ENCODE measurements around the gene MYO15B.
"Not testable (repeated sequence)": the region's sequence is repeated elsewhere in the genome, so short reads cannot be mapped to it uniquely, and the experiment has no call there.

MYO15B gene

GRCh38 chr17:75575728-75576127, 11.9 kb upstream of the MYO15B start:
- no peak for DNase-seq (ENCODE audit: low spot score)

- peak; percentile 46 for DNase-seq (ENCODE audit: low spot score)
These were observed 10.9 kb upstream of the MYO15B start for GRCh38 chr17:75576661-75577060.

- DNase-seq (ENCODE audit: low spot score): not testable (repeated sequence)
These were observed 6.4 kb upstream of the MYO15B start for GRCh38 chr17:75581121-75581725.

GRCh38 chr17:75583197-75583596, 4.4 kb upstream of the MYO15B start:
- DNase-seq (ENCODE audit: low spot score): not testable (repeated sequence)

GRCh38 chr17:75584849-75585175, 2.8 kb upstream of the MYO15B start:
- DNase-seq (ENCODE audit: low spot score): no peak

- DNase-seq (ENCODE audit: low spot score): no peak
These were observed 1.0 kb downstream of the MYO15B start for GRCh38 chr17:75588596-75589011.

- DNase-seq (ENCODE audit: low spot score): peak; percentile 97
These were observed 1.7 kb downstream of the MYO15B start for GRCh38 chr17:75589012-75589918.

- no peak for DNase-seq (ENCODE audit: low spot score)
These were observed 2.3 kb downstream of the MYO15B start for GRCh38 chr17:75589919-75590303.

- no peak for DNase-seq (ENCODE audit: low spot score)
These were observed 2.7 kb downstream of the MYO15B start for GRCh38 chr17:75590314-75590761.

- DNase-seq (ENCODE audit: low spot score): no peak
These were observed 3.5 kb downstream of the MYO15B start for GRCh38 chr17:75590849-75591721.

- no peak for DNase-seq (ENCODE audit: low spot score)
These were observed 4.2 kb downstream of the MYO15B start for GRCh38 chr17:75591722-75592302.

GRCh38 chr17:75592348-75593020, 4.9 kb downstream of the MYO15B start:
- DNase-seq (ENCODE audit: low spot score): no peak

GRCh38 chr17:75593430-75593829, 5.8 kb downstream of the MYO15B start:
- DNase-seq (ENCODE audit: low spot score): not testable (repeated sequence)

- no peak for DNase-seq (ENCODE audit: low spot score)
These were observed 7.1 kb downstream of the MYO15B start for GRCh38 chr17:75594499-75595283.

- DNase-seq (ENCODE audit: low spot score): no peak
These were observed 7.8 kb downstream of the MYO15B start for GRCh38 chr17:75595284-75595919.

- no peak for DNase-seq (ENCODE audit: low spot score)
These were observed 8.3 kb downstream of the MYO15B start for GRCh38 chr17:75595920-75596313.

GRCh38 chr17:75596320-75597087, 8.9 kb downstream of the MYO15B start:
- no peak for DNase-seq (ENCODE audit: low spot score)

GRCh38 chr17:75601057-75601987, 13.7 kb downstream of the MYO15B start:
- DNase-seq (ENCODE audit: low spot score): peak; percentile 90

Measured in HuH-7 (cell line).